ENCODE measurements around the gene BOK. TPM values are rescaled to one million over a fixed set of nuclear protein-coding genes. Genes with fewer than 3 reads are reported as not detected.

BOK gene
- total and polyA plus RNA-seq, 10 of the 15 experiments (the other 5 are each of a cell fraction or from before 2014, with no cell fraction given): 0.04 to 0.15 (median 0.12) TPM; not detected in 7

DNA sequence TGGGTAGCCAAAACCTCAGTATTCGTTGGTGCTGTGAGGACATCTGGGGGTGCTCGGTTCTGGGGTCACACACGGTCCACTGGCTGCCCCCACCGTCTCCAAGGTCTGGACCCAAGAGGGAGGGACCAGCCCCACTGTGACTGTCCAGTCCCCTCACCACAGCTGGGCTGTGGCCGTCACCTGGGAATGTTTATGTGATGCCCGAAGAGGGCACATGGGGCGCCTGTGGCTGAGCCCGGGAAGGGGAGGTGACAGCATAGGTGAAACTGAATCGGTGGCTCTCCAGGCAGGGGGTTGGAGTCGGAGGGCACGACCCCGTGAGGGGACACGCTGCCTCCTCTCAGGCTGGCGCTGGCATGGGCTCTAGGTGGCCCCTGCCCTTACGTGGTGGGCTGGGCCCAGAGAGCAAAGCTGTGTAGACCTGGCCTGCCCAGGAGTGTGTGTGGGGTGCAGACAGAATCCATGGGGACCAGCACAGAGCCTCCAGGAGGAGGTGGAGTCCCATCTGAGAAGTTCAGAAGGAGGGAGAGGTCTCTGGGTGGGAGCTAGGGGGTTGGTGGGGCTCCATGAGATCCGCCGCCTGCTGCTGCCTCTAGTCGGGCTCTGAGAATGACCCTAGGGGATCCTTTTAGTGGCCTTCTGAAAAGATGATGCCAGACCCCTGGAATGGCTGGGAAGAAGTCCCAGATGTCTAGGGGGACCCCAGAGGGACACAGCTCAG is 1.8 kb downstream of the BOK start:
- H3K27me3 ChIP-seq (replicated peaks in 1 of 2; ENCODE audit: control insufficient read depth in 2 of 2, insufficient read depth in 2 of 2, low read length in 1 of 2): no peaks in the 10 kb centered on the region; a peak in 1 of 4 replicates
- H3K27ac ChIP-seq (ENCODE audit: control insufficient read depth, insufficient read depth): no peak overlapping the region
- 55% methylated on average over 18 of the region's 18 CpGs for WGBS (ENCODE audit: insufficient coverage, insufficient replicate concordance, low lambda C conversion rate, missing lambda C conversion rate)
- no peak overlapping the region for H3K4me3 ChIP-seq
- no TSS peak for BruUV-seq (replicated peaks)
- no peak overlapping the region for H3K4me2 ChIP-seq (ENCODE audit: control insufficient read depth, insufficient read depth)
- no peak for ATAC-seq
- no peaks in the 10 kb centered on the region for H3K79me2 ChIP-seq (ENCODE audit: control insufficient read depth, insufficient read depth, low read length)
- H3K36me3 ChIP-seq (ENCODE audit: control insufficient read depth in 2 of 2, insufficient read depth in 2 of 2, low read length in 1 of 2): no peaks in the 10 kb centered on the region
- no peaks in the 10 kb centered on the region; the same call in 2 of the 3 replicates for H3K9me3 ChIP-seq (replicated peaks; ENCODE audit: control insufficient read depth, insufficient read depth, low read length)
- intact Hi-C loops (cut with micrococcal nuclease; ENCODE audit: unreplicated experiment) (no loop called here), in situ Hi-C loops (cut with MboI) (no loop called here)
- H2AFZ ChIP-seq (ENCODE audit: control insufficient read depth, low read depth, low read length): no peak overlapping the region
- ChIA-PET CTCF (no interaction called here), RAD21 (ENCODE audit: unreplicated experiment) (no interaction called here), SMC1A (ENCODE audit: uncharacterized antibody, unreplicated experiment) (no interaction called here), POLR2A (no interaction called here)
- no peak for DNase-seq (ENCODE audit: low read depth, low spot score)
- FAIRE-seq: no peak
- H3K9ac ChIP-seq (ENCODE audit: control insufficient read depth, insufficient read depth, low read length): no peak overlapping the region
- no peak for TF ChIP-seq JUND (IDR thresholded peaks at IDR 0.05; ENCODE audit: low read depth, low read length)
- TF ChIP-seq, protein P1, sequence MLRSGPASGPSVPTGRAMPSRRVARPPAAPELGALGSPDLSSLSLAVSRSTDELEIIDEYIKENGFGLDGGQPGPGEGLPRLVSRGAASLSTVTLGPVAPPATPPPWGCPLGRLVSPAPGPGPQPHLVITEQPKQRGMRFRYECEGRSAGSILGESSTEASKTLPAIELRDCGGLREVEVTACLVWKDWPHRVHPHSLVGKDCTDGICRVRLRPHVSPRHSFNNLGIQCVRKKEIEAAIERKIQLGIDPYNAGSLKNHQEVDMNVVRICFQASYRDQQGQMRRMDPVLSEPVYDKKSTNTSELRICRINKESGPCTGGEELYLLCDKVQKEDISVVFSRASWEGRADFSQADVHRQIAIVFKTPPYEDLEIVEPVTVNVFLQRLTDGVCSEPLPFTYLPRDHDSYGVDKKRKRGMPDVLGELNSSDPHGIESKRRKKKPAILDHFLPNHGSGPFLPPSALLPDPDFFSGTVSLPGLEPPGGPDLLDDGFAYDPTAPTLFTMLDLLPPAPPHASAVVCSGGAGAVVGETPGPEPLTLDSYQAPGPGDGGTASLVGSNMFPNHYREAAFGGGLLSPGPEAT (IDR thresholded peaks at IDR 0.05; ENCODE audit: low read depth): no peak
- TF ChIP-seq EGR1 (IDR thresholded peaks at IDR 0.05; ENCODE audit: borderline replicate concordance in 1 of 2, low read depth in 2 of 2, low read length in 2 of 2): no peak
- no peak for TF ChIP-seq POU2F2 (IDR thresholded peaks at IDR 0.05; ENCODE audit: borderline replicate concordance, low read depth, low read length)
- no peaks in the 10 kb centered on the region for H4K20me1 ChIP-seq (ENCODE audit: control insufficient read depth, insufficient read depth)
- H3K4me1 ChIP-seq (ENCODE audit: control insufficient read depth, insufficient read depth, low read length): no peaks in the 10 kb centered on the region

All from GM12878 (cell line).